CMK (cell line): ENCODE data around the gene DNAJC2.

Source experiments
- DNase-seq: peaks from one replicate; pipeline ENCODE4 v3.0.0-alpha.2; 2010; ENCODE audit warnings: low read depth

Gene DNAJC2

GRCh38 chr7:103344453-103345149 is at the start of gene DNAJC2:
Gene DNAJC2 (minus strand): TSS chr7:103344767. CDS start chr7:103344622, 145 bp downstream.
- peak; percentile 85 for DNase-seq

- DNase-seq = no peak
Measured at GRCh38 chr7:103391976-103392375, 47.4 kb upstream of the DNAJC2 start.

- no peak for DNase-seq
Measured at GRCh38 chr7:103391150-103391549, 46.6 kb upstream of the DNAJC2 start.

GRCh38 chr7:103389263-103389662 is 44.7 kb upstream of the DNAJC2 start:
- no peak for DNase-seq

- no peak for DNase-seq
Measured at GRCh38 chr7:103388469-103389140, 44.0 kb upstream of the DNAJC2 start.

- no peak for DNase-seq
Measured at GRCh38 chr7:103387242-103387641, 42.7 kb upstream of the DNAJC2 start.

- DNase-seq = no peak
Measured at GRCh38 chr7:103382032-103382402, 37.5 kb upstream of the DNAJC2 start.

- DNase-seq = no peak
Measured at GRCh38 chr7:103381280-103382031, 36.9 kb upstream of the DNAJC2 start.

- DNase-seq = no peak
Measured at GRCh38 chr7:103380395-103381191, 36.0 kb upstream of the DNAJC2 start.

GRCh38 chr7:103379270-103379975 is 34.9 kb upstream of the DNAJC2 start:
- DNase-seq = no peak

GRCh38 chr7:103373866-103374643 is 29.5 kb upstream of the DNAJC2 start:
- DNase-seq = no peak

- no peak for DNase-seq
Measured at GRCh38 chr7:103369432-103369831, 24.9 kb upstream of the DNAJC2 start.

GRCh38 chr7:103349805-103350204 is 5.2 kb upstream of the DNAJC2 start:
- no peak for DNase-seq

- no peak for DNase-seq
Measured at GRCh38 chr7:103348959-103349358, 4.4 kb upstream of the DNAJC2 start.

- DNase-seq = no peak
Measured at GRCh38 chr7:103348452-103348851, 3.9 kb upstream of the DNAJC2 start.

- peak; percentile 94 for DNase-seq
Measured at GRCh38 chr7:103347507-103348267, 3.1 kb upstream of the DNAJC2 start, which contains the start of gene PSMC2. Gene PSMC2 (plus strand): TSS chr7:103347643. CDS start chr7:103347712, 69 bp downstream.

GRCh38 chr7:103346396-103346795 is 1.8 kb upstream of the DNAJC2 start:
- DNase-seq = no peak

GRCh38 chr7:103343758-103344452 is 662 bp downstream of the DNAJC2 start:
- DNase-seq = peak; percentile 43

- no peak for DNase-seq
Measured at GRCh38 chr7:103343332-103343731, 1.2 kb downstream of the DNAJC2 start.
